GM12873 (cell line): ENCODE results near the gene PLEKHH1.

ENCODE experiments used
- CTCF ChIP-seq: IDR thresholded peaks from 2 replicates; pipeline ENCODE4 v1.5.1; 2012; ENCODE audit warnings: low read depth, mild to moderate bottlenecking, moderate library complexity, low read length, control low read depth; ENCODE audit not compliant: insufficient read depth; ENCODE audit errors: missing control alignments

PLEKHH1 gene

GRCh38 chr14:67636361-67636919 is 103.3 kb downstream of the PLEKHH1 start:
- no peak for TF ChIP-seq CTCF

GRCh38 chr14:67638642-67639041 is 105.6 kb downstream of the PLEKHH1 start:
- no peak for TF ChIP-seq CTCF
